ENCODE data around the gene FBH1. TPM values are rescaled to one million over a fixed set of nuclear protein-coding genes. Genes with fewer than 3 reads are reported as not detected.

FBH1 gene
- total RNA-seq, 1 experiment from 2014 or later, result 50.5 TPM

- ChIA-PET POLR2A (no interaction called here), CTCF (no interaction called here)
- H3K4me1 ChIP-seq (ENCODE audit: control insufficient read depth, insufficient read depth, low read length), result no peaks in the 10 kb centered on the region
- DNase-seq (ENCODE audit: low read depth, low spot score), result no peak
- H3K9me3 ChIP-seq (ENCODE audit: control insufficient read depth, insufficient read depth, low read depth, low read length), result no peaks in the 10 kb centered on the region
- H3K27ac ChIP-seq (ENCODE audit: low read length), result no peak overlapping the region
- no peak overlapping the region for H3K4me3 ChIP-seq (ENCODE audit: low read depth in 2 of 2, low read length in 2 of 2)
- TF ChIP-seq SIN3A (IDR thresholded peaks at IDR 0.05; ENCODE audit: borderline replicate concordance, insufficient read depth, low read depth, low read length), result no peak
- TF ChIP-seq TCF7L2 (IDR thresholded peaks at IDR 0.05; ENCODE audit: low read depth, low read length), result no peak
- no peak for TF ChIP-seq CTCF (IDR thresholded peaks at IDR 0.05)
- no peak for TF ChIP-seq REST (IDR thresholded peaks at IDR 0.05; ENCODE audit: insufficient read depth in 1 of 2, low read depth in 2 of 2, low read length in 1 of 2)
- TF ChIP-seq POLR2AphosphoS5 (IDR thresholded peaks at IDR 0.05; ENCODE audit: low read depth, low read length), result no peak
- no peak for ATAC-seq
- no peaks in the 10 kb centered on the region; the same call in 1 of the 2 replicates for H3K36me3 ChIP-seq (ENCODE audit: control insufficient read depth, insufficient read depth, low read length)
- H3K27me3 ChIP-seq (ENCODE audit: control insufficient read depth, insufficient read depth, low read length), result no peaks in the 10 kb centered on the region
- BruUV-seq (replicated peaks), result no TSS peak
- intact Hi-C loops (cut with micrococcal nuclease; ENCODE audit: unreplicated experiment) (no loop called here), in situ Hi-C loops (cut with HindIII; ENCODE audit: low pct_unique_long_range_greater_than_20kb, low sequenced_read_pairs) (no loop called here)
These were observed 8.1 kb downstream of the FBH1 start for GRCh38 chr10:5898163-5898562.

- Histone ChIP-seq H3K9me3 (ENCODE audit: control insufficient read depth, insufficient read depth, low read depth, low read length) (no peaks in the 10 kb centered on the region), H3K4me3 (ENCODE audit: low read depth in 2 of 2, low read length in 2 of 2) (no peak overlapping the region), H3K4me1 (ENCODE audit: control insufficient read depth, insufficient read depth, low read length) (no peaks in the 10 kb centered on the region), H3K27me3 (ENCODE audit: control insufficient read depth, insufficient read depth, low read length) (no peaks in the 10 kb centered on the region), H3K27ac (ENCODE audit: low read length) (no peak overlapping the region), H3K36me3 (ENCODE audit: control insufficient read depth, insufficient read depth, low read length) (no peaks in the 10 kb centered on the region)
- no TSS peak for BruUV-seq (replicated peaks)
- TF ChIP-seq REST (IDR thresholded peaks at IDR 0.05; ENCODE audit: insufficient read depth in 1 of 2, low read depth in 2 of 2, low read length in 1 of 2), result no peak
- no peak for TF ChIP-seq CTCF (IDR thresholded peaks at IDR 0.05)
- TF ChIP-seq POLR2AphosphoS5 (IDR thresholded peaks at IDR 0.05; ENCODE audit: low read depth, low read length), result no peak
- TF ChIP-seq SIN3A (IDR thresholded peaks at IDR 0.05; ENCODE audit: borderline replicate concordance, insufficient read depth, low read depth, low read length), result no peak
- TF ChIP-seq TCF7L2 (IDR thresholded peaks at IDR 0.05; ENCODE audit: low read depth, low read length), result no peak
- POLR2A ChIA-PET, result interaction anchor here (0.6 kb wide), 1 partner anchor 196 kb away, joined by 3 read pairs; no protein-coding TSS in a partner anchor
- ATAC-seq (no peak), DNase-seq (ENCODE audit: low read depth, low spot score) (no peak)
- in situ Hi-C loops (cut with HindIII; ENCODE audit: low pct_unique_long_range_greater_than_20kb, low sequenced_read_pairs) (no loop called here), intact Hi-C loops (cut with micrococcal nuclease; ENCODE audit: unreplicated experiment) (no loop called here)
- CTCF ChIA-PET, result no interaction called here
These were observed 10.2 kb downstream of the FBH1 start for GRCh38 chr10:5900247-5900646.
